Epithelial cell of esophagus (primary cell): ENCODE data around the gene MPI.
A peak's percentile ranks its signal among the peaks of the same experiment; 100 is the strongest.
"Not testable (repeated sequence)": the region's sequence is repeated elsewhere in the genome, so short reads cannot be mapped to it uniquely, and the experiment has no call there.

Experiments
- DNase-seq: peaks from one replicate; pipeline ENCODE4 v3.0.0; 2010; ENCODE audit warnings: low read depth
- H3K4me3 ChIP-seq: 2 replicates; pipeline ENCODE4 v1.5.1; 2011; ENCODE audit warnings: mild to moderate bottlenecking, low read length, control low read depth
- TF ChIP-seq, protein P1 (sequence below): IDR thresholded peaks from 2 replicates; pipeline ENCODE4 v1.5.1; 2011; ENCODE audit warnings: low read depth, mild to moderate bottlenecking, low read length, control low read depth, inconsistent platforms; ENCODE audit not compliant: insufficient read depth; ENCODE audit errors: missing control alignments

The MPI gene

DNA sequence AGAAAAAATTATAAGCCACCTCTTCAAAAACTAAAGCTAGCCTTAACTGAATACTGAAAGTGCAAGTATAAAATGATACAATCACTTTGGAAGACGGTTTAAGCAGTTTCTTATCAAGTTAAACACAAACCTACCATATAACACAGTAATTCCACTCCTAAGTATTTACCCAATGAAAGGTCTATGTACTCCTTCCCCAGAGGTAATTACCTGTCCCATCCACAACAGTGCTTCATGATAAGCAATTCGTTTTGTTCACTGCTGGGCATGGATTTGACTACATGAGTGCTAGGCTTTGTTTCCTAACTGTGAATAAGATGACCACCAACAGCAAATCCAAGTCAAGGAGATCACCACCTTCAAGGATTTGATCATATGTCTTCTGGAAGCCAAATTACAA, 43.7 kb downstream of the MPI start:
- TF ChIP-seq, protein P1, sequence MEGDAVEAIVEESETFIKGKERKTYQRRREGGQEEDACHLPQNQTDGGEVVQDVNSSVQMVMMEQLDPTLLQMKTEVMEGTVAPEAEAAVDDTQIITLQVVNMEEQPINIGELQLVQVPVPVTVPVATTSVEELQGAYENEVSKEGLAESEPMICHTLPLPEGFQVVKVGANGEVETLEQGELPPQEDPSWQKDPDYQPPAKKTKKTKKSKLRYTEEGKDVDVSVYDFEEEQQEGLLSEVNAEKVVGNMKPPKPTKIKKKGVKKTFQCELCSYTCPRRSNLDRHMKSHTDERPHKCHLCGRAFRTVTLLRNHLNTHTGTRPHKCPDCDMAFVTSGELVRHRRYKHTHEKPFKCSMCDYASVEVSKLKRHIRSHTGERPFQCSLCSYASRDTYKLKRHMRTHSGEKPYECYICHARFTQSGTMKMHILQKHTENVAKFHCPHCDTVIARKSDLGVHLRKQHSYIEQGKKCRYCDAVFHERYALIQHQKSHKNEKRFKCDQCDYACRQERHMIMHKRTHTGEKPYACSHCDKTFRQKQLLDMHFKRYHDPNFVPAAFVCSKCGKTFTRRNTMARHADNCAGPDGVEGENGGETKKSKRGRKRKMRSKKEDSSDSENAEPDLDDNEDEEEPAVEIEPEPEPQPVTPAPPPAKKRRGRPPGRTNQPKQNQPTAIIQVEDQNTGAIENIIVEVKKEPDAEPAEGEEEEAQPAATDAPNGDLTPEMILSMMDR: no peak
- no peak for DNase-seq
- H3K4me3 ChIP-seq: no peak overlapping the region

DNA sequence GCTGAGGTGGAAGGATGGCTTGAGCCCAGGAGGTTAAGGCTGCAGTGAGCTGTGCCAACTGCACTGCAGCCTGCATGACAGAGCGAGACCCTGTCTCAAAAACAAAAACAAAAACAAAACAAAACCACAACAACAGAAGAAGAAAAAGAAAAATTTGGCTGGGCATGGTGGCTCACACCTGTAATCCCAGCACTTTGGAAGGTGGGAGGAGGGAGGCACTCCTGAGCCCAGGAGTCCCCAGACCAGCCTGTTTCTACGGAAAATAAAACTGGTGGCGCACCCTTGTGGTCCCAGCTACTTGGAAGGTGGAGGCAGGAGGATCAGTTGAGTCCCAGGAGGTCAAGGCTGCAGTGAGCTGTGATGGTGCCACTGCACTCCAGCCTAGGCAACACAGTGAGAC, 45.4 kb downstream of the MPI start:
- DNase-seq, H3K4me3 ChIP-seq: not testable (repeated sequence)

DNA sequence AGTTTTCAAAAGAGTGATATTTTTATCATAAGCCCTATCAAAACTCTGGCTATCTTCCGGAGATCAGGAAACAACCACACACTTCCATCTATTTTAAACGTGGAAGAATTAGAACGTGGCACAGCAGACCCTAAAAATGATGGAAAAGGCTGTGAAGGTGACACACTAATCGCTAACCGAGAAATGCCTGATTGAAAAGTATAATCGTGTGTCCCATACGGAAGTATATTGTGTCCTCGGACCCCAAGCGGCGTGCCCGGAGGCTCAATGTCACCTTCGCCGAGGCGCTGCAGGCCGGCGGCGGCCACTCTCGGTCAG, 47.4 kb downstream of the MPI start:
- no peak for DNase-seq
- peak overlapping the region; percentile 80 for H3K4me3 ChIP-seq
- TF ChIP-seq, protein P1: no peak

DNA sequence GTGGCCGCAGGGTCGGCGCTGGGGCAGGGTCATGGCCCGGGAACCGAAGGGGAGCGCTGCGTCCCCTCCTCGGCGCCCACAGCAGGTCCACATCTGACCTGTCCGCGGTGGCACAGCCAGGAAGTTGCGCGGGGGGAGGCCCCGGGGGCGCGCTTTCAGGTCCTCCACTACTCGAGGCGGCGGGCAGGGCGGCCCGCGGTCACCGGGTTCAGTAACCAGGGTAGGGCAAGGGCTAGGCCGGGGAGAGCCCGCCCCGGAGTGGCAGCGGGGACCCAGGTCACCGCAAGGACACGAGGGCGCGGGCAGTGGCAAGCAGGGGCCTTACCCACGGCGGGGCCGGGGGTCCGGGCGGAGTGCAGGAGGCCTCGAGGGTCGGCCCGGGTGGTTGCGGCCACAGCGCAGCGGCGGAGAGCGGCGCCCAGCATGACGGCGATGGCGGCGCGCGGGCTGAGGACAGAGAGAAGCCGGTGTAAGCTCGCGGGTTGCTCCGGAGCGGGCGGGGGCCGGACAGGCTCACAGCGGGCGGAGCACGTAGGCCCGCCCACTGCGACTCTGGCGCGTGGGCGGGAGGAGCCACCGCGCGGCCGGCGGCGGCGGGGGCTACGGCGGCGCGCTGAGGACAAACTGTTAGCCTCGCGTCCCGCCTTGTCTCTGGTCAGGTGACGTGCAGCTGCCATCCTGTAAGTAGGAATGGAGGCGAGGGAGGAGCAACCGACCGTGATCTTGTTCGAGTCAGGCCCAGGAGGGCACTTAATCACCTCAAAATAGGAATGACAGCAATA, 47.9 kb downstream of the MPI start, which contains the start of gene COX5A:
COX5A (minus strand) TSS at position 484 of the 782 bp plus-strand sequence; CDS start at position 425, 59 bp downstream.
- TF ChIP-seq, protein P1: no peak
- H3K4me3 ChIP-seq: peak within 1 kb of the TSS; percentile 80
- DNase-seq: peak; percentile 98

DNA sequence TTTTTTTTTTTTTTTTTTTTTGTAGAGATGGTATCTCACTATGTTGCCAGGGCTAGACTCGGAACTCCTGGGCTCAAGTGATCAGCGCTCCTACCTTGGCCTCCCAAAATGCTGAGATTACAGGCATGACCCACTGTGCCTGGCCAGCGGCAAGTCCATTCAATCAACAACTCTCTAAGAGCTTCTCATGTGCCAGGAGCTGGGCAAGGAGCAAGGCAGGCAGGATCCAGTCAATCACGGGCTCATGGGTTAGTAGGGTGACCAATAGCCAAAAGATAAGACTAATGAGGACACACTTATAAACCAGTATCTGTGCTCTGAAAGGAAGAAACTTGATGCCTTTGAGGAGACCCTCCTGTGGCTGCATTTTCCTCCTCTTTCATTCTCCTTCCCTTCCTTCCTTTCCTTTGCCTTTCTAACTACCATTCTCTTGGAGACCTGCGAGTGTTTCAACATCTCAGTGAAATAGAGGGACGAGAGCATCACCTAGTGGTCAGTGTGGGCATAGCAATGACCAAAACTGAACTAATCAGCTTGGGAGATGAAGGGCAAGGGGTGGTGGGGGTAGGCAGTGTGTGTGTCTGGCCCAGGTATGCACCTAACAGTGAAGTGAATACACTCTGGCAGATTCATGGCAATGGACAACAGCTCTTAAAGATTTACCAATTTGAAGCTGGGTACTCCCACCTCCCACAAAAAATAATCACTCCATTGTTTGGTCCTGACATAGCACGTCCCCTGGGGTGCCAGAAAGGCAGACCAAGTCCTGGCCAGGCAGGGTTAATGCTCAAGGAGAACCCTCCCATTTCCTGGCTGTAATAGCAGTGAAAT, 60.5 kb downstream of the MPI start:
- DNase-seq: peak; percentile 75
- no peak overlapping the region for H3K4me3 ChIP-seq
- TF ChIP-seq, protein P1: peak; percentile 100

DNA sequence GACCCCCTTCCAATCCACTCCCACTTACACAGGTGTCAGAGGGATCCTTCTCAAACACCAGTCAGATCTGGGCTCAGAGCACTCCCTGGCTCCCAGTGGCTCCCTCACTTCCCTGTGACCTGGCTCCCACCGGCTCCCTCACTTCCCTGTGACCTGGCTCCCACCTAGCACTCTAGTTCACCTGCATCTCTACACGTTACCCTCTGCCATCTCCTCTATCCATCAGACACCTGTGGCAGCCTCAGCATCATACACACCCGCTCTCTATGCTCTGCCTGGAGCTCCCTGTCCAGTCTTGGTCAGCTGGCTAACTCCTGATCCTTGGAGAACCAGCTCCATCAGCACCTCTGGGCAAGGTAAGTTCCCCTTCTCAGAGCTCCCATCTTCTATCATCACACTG, 61.2 kb downstream of the MPI start:
- TF ChIP-seq, protein P1: no peak
- DNase-seq: no peak
- no peak overlapping the region for H3K4me3 ChIP-seq
